Upper lobe of left lung (tissue), 6 donors: ENCODE measurements around the gene ISX. TPM values are rescaled to one million over a fixed set of nuclear protein-coding genes. Genes with fewer than 3 reads are reported as not detected.

ENCODE experiments used
- ATAC-seq, 2 donors: fragments of 200-7000 bp; cut with Tn5 transposase; one replicate each; pipeline ENCODE4 v1.9.1; 2022; ENCODE audit warnings: mild to moderate bottlenecking in 2 of 2, moderate library complexity in 2 of 2; ENCODE audit not compliant: low FRiP score in 2 of 2
- DNase-seq, 2 donors: peaks; one replicate each; pipeline ENCODE4 v3.0.0-alpha.2; 2019 to 2020
- H3K27ac ChIP-seq, 4 donors: fragments of 200-600 bp; sonication (generic); one replicate each; pipeline ENCODE4 v1.5.1; 2016 to 2019
- H3K27me3 ChIP-seq, 4 donors: fragments of 200-600 bp; sonication (generic); one replicate each; pipeline ENCODE4 v1.5.1; 2017 to 2019
- H3K36me3 ChIP-seq, 4 donors: fragments of 200-600 bp; sonication (generic); one replicate each; pipeline ENCODE4 v1.5.1; 2016 to 2019
- H3K4me1 ChIP-seq, 4 donors: fragments of 200-600 bp; sonication (generic); one replicate each; pipeline ENCODE4 v1.5.1; 2018 to 2019
- H3K4me3 ChIP-seq, 4 donors: fragments of 200-600 bp; sonication (generic); one replicate each; pipeline ENCODE4 v1.5.1; 2017 to 2019; ENCODE audit warnings: mild to moderate bottlenecking in 2 of 4, moderate library complexity in 1 of 4
- H3K9me3 ChIP-seq, 4 donors: fragments of 200-600 bp; sonication (generic); one replicate each; pipeline ENCODE4 v1.5.1; 2018 to 2019
- EP300 ChIP-seq, 4 donors: sonication (generic); formaldehyde crosslinking; IDR thresholded peaks; one replicate each; pipeline ENCODE4 v1.5.1; 2017; ENCODE audit warnings: antibody characterized with exemption in 4 of 4, control low read depth in 2 of 4
- POLR2A ChIP-seq, 4 donors: fragments of 450-650 bp; IDR thresholded peaks; one replicate each; pipeline ENCODE4 v1.5.1; 2016 to 2017; ENCODE audit warnings: antibody characterized with exemption in 4 of 4, mild to moderate bottlenecking in 2 of 4
- POLR2AphosphoS5 ChIP-seq, 2 donors: sonication (generic); formaldehyde crosslinking; IDR thresholded peaks; one replicate each; pipeline ENCODE4 v1.5.1; 2017; ENCODE audit warnings: antibody characterized with exemption in 2 of 2
- WGBS, 2 donors: methylation state at CpG; one replicate each; pipeline ENCODE4 v1.1.5; 2017 to 2018; 5-methylcytosine and 5-hydroxymethylcytosine counted together
- total RNA-seq, 6 donors: library from RNA; depleted of rRNA in 4 of 6; stranded (reverse); fragments of >200 nt in 4 of 6; gene quantifications; one replicate each; pipeline versions ENCODE4 v1.1.0 to v1.2.1, GENCODE V29; 2016 to 2021
- TF ChIP-seq, protein P1 (sequence below), 6 experiments: fragments of 450-650 bp in 4 of 6; fragments of 200-600 bp in 2 of 6; sonication (generic) in 2 of 6; IDR thresholded peaks; one replicate each; pipeline ENCODE4 v1.5.1; 2016 to 2019; ENCODE audit warnings: antibody characterized with exemption in 6 of 6
- donor health status: DM: no; HTN: no; CAD: no; lungs with moderate emphysema.
- donor health status: DM: no; HTN: yes; CAD: no; lungs with severe emphysema.

ISX gene
- total RNA-seq, 6 donors from 2014 or later: not detected

DNA sequence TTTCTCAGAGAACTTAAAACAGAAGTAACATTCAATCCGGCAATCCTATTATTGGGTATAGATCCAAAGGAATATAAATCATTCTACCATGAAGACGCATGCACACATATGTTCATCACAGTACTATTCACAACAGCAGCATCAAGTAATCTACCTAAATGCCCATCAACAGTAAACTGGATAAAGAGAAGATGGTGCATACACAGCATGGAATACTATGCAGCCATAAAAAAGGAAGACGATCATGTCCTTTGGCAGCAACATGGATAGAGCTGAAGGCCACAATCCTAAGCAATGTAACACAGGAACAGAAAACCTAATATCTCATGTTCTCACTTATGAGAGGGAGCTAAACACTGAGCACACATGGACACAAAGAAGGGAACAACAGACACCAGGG lies 6.3 kb upstream of the ISX start:
- H3K9me3 ChIP-seq: no peaks in the 10 kb centered on the region

DNA sequence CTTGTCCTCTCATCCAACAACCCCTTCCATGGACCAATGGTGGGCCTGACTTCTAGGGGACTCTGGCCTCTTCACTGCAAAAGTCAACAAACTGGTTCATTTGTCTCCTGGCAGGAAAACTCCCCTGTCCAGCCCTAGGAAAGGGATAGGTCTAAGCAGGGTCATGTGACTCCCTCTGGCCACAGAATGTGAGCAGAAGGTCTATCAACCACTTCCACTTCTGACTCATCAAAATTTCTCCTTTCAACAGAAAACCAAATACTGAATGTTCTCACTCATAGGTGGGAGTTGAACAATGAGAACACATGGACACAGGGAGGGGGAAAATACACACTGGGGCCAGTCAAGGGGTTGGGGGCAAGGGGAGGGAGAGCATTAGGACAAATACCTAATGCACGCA lies 1.3 kb upstream of the ISX start:
- ATAC-seq: no peak
- no peak for TF ChIP-seq EP300 (IDR thresholded peaks at IDR 0.05)
- TF ChIP-seq, protein P1, sequence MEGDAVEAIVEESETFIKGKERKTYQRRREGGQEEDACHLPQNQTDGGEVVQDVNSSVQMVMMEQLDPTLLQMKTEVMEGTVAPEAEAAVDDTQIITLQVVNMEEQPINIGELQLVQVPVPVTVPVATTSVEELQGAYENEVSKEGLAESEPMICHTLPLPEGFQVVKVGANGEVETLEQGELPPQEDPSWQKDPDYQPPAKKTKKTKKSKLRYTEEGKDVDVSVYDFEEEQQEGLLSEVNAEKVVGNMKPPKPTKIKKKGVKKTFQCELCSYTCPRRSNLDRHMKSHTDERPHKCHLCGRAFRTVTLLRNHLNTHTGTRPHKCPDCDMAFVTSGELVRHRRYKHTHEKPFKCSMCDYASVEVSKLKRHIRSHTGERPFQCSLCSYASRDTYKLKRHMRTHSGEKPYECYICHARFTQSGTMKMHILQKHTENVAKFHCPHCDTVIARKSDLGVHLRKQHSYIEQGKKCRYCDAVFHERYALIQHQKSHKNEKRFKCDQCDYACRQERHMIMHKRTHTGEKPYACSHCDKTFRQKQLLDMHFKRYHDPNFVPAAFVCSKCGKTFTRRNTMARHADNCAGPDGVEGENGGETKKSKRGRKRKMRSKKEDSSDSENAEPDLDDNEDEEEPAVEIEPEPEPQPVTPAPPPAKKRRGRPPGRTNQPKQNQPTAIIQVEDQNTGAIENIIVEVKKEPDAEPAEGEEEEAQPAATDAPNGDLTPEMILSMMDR (IDR thresholded peaks at IDR 0.05): no peak
- TF ChIP-seq POLR2A (IDR thresholded peaks at IDR 0.05): no peak
- TF ChIP-seq POLR2AphosphoS5 (IDR thresholded peaks at IDR 0.05): no peak
- H3K27ac ChIP-seq: no peak overlapping the region
- DNase-seq: no peak
- no peaks in the 10 kb centered on the region for H3K9me3 ChIP-seq
- H3K4me3 ChIP-seq: no peak overlapping the region
- no peaks in the 10 kb centered on the region for H3K36me3 ChIP-seq
- no peaks in the 10 kb centered on the region for H3K4me1 ChIP-seq
- H3K27me3 ChIP-seq: no peaks in the 10 kb centered on the region
- WGBS, 2 donors: 89 to 100% methylated on average over 1 of the region's 1 CpG

More for the DNA sequence above, 6.3 kb upstream of the ISX start:
- no peaks in the 10 kb centered on the region for H3K36me3 ChIP-seq
- TF ChIP-seq, protein P1 (IDR thresholded peaks at IDR 0.05): no peak
- TF ChIP-seq EP300 (IDR thresholded peaks at IDR 0.05): no peak
- no peak for TF ChIP-seq POLR2A (IDR thresholded peaks at IDR 0.05)
- no peak for TF ChIP-seq POLR2AphosphoS5 (IDR thresholded peaks at IDR 0.05)
- no peaks in the 10 kb centered on the region for H3K4me1 ChIP-seq
- ATAC-seq (no peak), DNase-seq (no peak)
- no peak overlapping the region for H3K4me3 ChIP-seq
- no peak overlapping the region for H3K27ac ChIP-seq
- no peaks in the 10 kb centered on the region for H3K27me3 ChIP-seq
- 98 to 100% methylated on average over 3 of the region's 3 CpGs for WGBS, 2 donors

DNA sequence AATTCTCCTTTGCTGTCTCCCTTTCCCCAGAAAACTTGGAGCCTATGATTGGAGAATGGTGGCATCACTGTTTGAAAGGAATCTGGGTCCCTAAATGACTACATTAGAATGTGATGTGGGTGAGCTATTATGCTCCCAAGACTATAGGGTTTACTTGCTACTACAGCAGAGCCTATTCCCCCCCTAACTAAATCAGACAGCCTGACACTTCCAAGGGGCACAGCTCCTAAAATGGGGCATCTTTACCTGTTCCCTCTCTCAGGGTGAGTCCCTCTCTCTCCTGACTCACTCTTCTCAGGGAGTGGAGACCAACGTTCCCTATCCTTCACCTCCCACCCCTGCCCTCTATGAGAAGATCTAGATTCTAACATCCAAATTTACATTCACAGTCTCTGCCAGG lies 775 bp upstream of the ISX start:
- Histone ChIP-seq H3K4me1 (no peaks in the 10 kb centered on the region), H3K9me3 (no peaks in the 10 kb centered on the region), H3K36me3 (no peaks in the 10 kb centered on the region), H3K27ac (no peak overlapping the region), H3K4me3 (no peak overlapping the region), H3K27me3 (no peaks in the 10 kb centered on the region)
- TF ChIP-seq POLR2AphosphoS5 (IDR thresholded peaks at IDR 0.05): no peak
- TF ChIP-seq POLR2A (IDR thresholded peaks at IDR 0.05): no peak
- TF ChIP-seq EP300 (IDR thresholded peaks at IDR 0.05): no peak
- TF ChIP-seq, protein P1 (IDR thresholded peaks at IDR 0.05): no peak
- WGBS, 2 donors: 50% methylated on average over 1 of the region's 1 CpG; no CpG with 5 or more reads in 1 of the 2 donors
- no peak for DNase-seq
- ATAC-seq: no peak

DNA sequence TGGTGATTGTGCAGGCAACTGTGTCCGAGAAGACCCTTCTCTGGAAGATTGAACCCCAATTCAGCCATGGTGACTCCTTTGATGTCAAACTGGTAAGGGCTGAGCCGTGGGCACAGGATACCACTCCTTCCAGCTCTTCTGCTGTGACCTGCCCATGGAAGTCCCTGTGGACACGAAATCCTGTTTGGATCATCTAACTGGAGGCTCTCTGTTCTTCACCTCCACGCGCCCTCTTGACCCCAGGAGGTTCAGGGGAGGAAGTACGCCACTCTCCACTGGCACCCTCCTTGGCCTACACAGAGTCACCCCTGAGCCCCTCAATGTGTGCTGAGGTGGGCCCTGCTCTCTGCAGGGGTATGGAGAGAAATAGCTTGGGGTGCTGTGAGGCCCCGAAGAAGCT lies 810 bp downstream of the ISX start:
- ATAC-seq (peak in 1 of 2 donors; percentile 37), DNase-seq (no peak)
- Histone ChIP-seq H3K27ac (no peak overlapping the region), H3K4me3 (no peak overlapping the region), H3K4me1 (no peaks in the 10 kb centered on the region), H3K36me3 (no peaks in the 10 kb centered on the region), H3K9me3 (no peaks in the 10 kb centered on the region), H3K27me3 (no peaks in the 10 kb centered on the region)
- TF ChIP-seq, protein P1 (IDR thresholded peaks at IDR 0.05): no peak
- TF ChIP-seq EP300 (IDR thresholded peaks at IDR 0.05): no peak
- no peak for TF ChIP-seq POLR2A (IDR thresholded peaks at IDR 0.05)
- no peak for TF ChIP-seq POLR2AphosphoS5 (IDR thresholded peaks at IDR 0.05)
- 72 to 81% methylated on average over 6 to 7 of the region's 7 CpGs for WGBS, 2 donors

DNA sequence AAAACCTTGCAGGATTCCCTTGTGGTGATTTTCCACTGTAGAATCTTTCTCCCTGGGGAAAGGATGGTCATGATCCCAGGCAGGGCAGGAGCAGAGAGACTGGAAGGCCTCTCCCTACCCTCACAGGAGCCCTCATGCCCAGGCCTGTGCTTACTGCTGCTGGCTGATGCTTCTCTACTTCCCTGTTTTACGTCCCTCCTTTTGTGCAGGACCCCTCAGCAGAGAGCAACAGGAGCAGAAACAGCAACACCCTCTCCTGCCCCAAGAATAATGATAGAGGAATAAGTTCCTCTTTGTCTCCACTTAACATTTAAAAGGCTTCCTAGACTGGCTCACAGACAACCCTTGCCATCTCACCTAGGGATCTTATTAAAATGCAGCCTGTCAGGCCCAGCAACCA lies 3.6 kb downstream of the ISX start:
- no peak for ATAC-seq
- 40 to 75% methylated on average over 1 of the region's 1 CpG for WGBS, 2 donors
- H3K4me3 ChIP-seq: no peak overlapping the region
- TF ChIP-seq, protein P1 (IDR thresholded peaks at IDR 0.05): no peak
- TF ChIP-seq EP300 (IDR thresholded peaks at IDR 0.05) (no peak), POLR2A (IDR thresholded peaks at IDR 0.05) (no peak), POLR2AphosphoS5 (IDR thresholded peaks at IDR 0.05) (no peak)
- no peaks in the 10 kb centered on the region for H3K4me1 ChIP-seq
- H3K9me3 ChIP-seq: no peaks in the 10 kb centered on the region
- no peak overlapping the region for H3K27ac ChIP-seq
- no peaks in the 10 kb centered on the region for H3K36me3 ChIP-seq
- DNase-seq: no peak
- H3K27me3 ChIP-seq: no peaks in the 10 kb centered on the region
